D721Med (cell line): Measurements from ENCODE around the gene PSME2.
A peak's percentile ranks its signal among the peaks of the same experiment; 100 is the strongest.

Experiments
- DNase-seq: peaks from one replicate; pipeline ENCODE4 v3.0.0; 2011; ENCODE audit warnings: low spot score; ENCODE audit not compliant: insufficient read length
- FAIRE-seq: peaks from 2 replicates; lab custom pipeline; 2011; peaks lifted over from hg19 to GRCh38; lab: Jason Lieb, UNC
- CTCF ChIP-seq: IDR thresholded peaks from 2 replicates; pipeline ENCODE4 v1.5.1; 2012; ENCODE audit warnings: mild to moderate bottlenecking, control low read depth; ENCODE audit not compliant: insufficient read depth; ENCODE audit errors: missing control alignments

Gene PSME2

GRCh38 chr14:24150567-24150966 is 4.2 kb upstream of the PSME2 start:
- FAIRE-seq, result no peak
- DNase-seq, result no peak
- no peak for TF ChIP-seq CTCF

- DNase-seq, result no peak
- FAIRE-seq, result no peak
- no peak for TF ChIP-seq CTCF
Measured at GRCh38 chr14:24150061-24150460, 3.7 kb upstream of the PSME2 start.

GRCh38 chr14:24149302-24149969 is 3.0 kb upstream of the PSME2 start:
- no peak for TF ChIP-seq CTCF
- DNase-seq (no peak), FAIRE-seq (no peak)

GRCh38 chr14:24147761-24148428 is 1.5 kb upstream of the PSME2 start:
- DNase-seq (no peak), FAIRE-seq (no peak)
- TF ChIP-seq CTCF, result no peak

GRCh38 chr14:24146978-24147760 is 759 bp upstream of the PSME2 start, which contains the start of gene RNF31:
Gene RNF31, plus strand, starts transcription at chr14:24147498. Its CDS starts 201 bp downstream, at chr14:24147699.
- DNase-seq, result peak; percentile 82
- TF ChIP-seq CTCF, result no peak
- no peak for FAIRE-seq

GRCh38 chr14:24145690-24146452 is 539 bp downstream of the PSME2 start:
- DNase-seq, result no peak
- FAIRE-seq, result no peak
- no peak for TF ChIP-seq CTCF
